ENCODE data around the gene HLA-E.
"Not testable (repeated sequence)": the region's sequence is repeated elsewhere in the genome, so short reads cannot be mapped to it uniquely, and the experiment has no call there.

GRCh38 chr6:30497261-30497599, 7.9 kb downstream of the HLA-E start:
- not testable (repeated sequence) for TF ChIP-seq EZH2phosphoT487 (IDR thresholded peaks at IDR 0.05; ENCODE audit: borderline replicate concordance, low read length); CTCF (conservative IDR thresholded peaks at IDR 0.05; ENCODE audit: low read depth, low read length); EZH2 (IDR thresholded peaks at IDR 0.05; ENCODE audit: low read length, unreplicated experiment)

Data from PC-3 (cell line).